Islet precursor cell (in vitro differentiated cells): Measurements from ENCODE around the gene PPM1K.

Experiments used
- DNase-seq: peaks from one replicate; pipeline ENCODE4 v3.0.0-alpha.2; 2018

Gene PPM1K

GRCh38 chr4:88276952-88277710, 7.2 kb downstream of the PPM1K start:
- no peak for DNase-seq

GRCh38 chr4:88275949-88276515, 8.3 kb downstream of the PPM1K start:
- no peak for DNase-seq

- DNase-seq: no peak
Measured at GRCh38 chr4:88275516-88275915, 8.8 kb downstream of the PPM1K start.

- no peak for DNase-seq
Measured at GRCh38 chr4:88268913-88269312, 15.4 kb downstream of the PPM1K start.

GRCh38 chr4:88264336-88264735, 20.0 kb downstream of the PPM1K start:
- no peak for DNase-seq

- DNase-seq: no peak
Measured at GRCh38 chr4:88257726-88258125, 26.6 kb downstream of the PPM1K start.

- DNase-seq: no peak
Measured at GRCh38 chr4:88255111-88255510, 29.2 kb downstream of the PPM1K start.

- DNase-seq: no peak
Measured at GRCh38 chr4:88251924-88252323, 32.4 kb downstream of the PPM1K start.

- DNase-seq: no peak
Measured at GRCh38 chr4:88247148-88247547, 37.2 kb downstream of the PPM1K start.

GRCh38 chr4:88246600-88246999, 37.8 kb downstream of the PPM1K start:
- no peak for DNase-seq

- no peak for DNase-seq
Measured at GRCh38 chr4:88244816-88245579, 39.4 kb downstream of the PPM1K start.

GRCh38 chr4:88244056-88244455, 40.3 kb downstream of the PPM1K start:
- no peak for DNase-seq

GRCh38 chr4:88242144-88242543, 42.2 kb downstream of the PPM1K start:
- DNase-seq: no peak

GRCh38 chr4:88240297-88240714, 44.1 kb downstream of the PPM1K start:
- no peak for DNase-seq

GRCh38 chr4:88230969-88231771, 53.2 kb downstream of the PPM1K start:
- no peak for DNase-seq

GRCh38 chr4:88230461-88230891, 53.9 kb downstream of the PPM1K start:
- DNase-seq: no peak

- no peak for DNase-seq
Measured at GRCh38 chr4:88227734-88228133, 56.6 kb downstream of the PPM1K start.

- no peak for DNase-seq
Measured at GRCh38 chr4:88226143-88226542, 58.2 kb downstream of the PPM1K start.

GRCh38 chr4:88225232-88226105, 58.9 kb downstream of the PPM1K start:
- DNase-seq: no peak

GRCh38 chr4:88223516-88223915, 60.8 kb downstream of the PPM1K start:
- DNase-seq: no peak

- DNase-seq: no peak
Measured at GRCh38 chr4:88219099-88219498, 65.3 kb downstream of the PPM1K start.

- no peak for DNase-seq
Measured at GRCh38 chr4:88217169-88217568, 67.2 kb downstream of the PPM1K start.
